Measurements from ENCODE around the gene NUAK2. TPM values are rescaled to one million over a fixed set of nuclear protein-coding genes. Genes with fewer than 3 reads are reported as not detected.

The NUAK2 gene
- total RNA-seq, 2 experiments from 2014 or later = 5.3 to 9.1 TPM

- peak overlapping the region; percentile 72 for H3K4me2 ChIP-seq (ENCODE audit: low read length)
- H3K4me1 ChIP-seq (ENCODE audit: insufficient read depth, low read length, poor library complexity, severe bottlenecking) = peaks cover 85% of the 10 kb centered on the region
- peak overlapping the region; percentile 44 for H3K4me3 ChIP-seq (ENCODE audit: low read depth, low read length, poor library complexity, severe bottlenecking)
These were observed 33.6 kb downstream of the NUAK2 start for GRCh38 chr1:205287767-205288559.

DNA sequence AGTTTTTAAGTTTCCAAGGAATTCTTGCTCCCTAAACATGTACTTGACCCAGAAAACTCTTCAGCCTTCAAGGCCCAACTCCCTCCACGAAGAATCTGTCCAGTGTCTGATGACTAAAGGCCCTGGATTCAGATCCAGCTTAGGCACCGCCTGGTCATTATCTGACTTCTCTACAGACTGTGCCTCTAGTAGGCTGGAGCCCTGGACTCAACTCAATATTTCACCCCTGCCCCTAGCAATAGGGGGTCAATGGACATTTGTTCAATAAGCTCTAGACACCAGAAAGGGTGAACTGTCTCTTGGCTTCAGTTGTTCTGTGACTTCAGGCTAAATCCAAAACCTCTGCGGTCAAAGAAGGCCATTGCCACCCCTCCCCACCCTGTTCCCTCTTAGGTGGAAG lies 34.5 kb downstream of the NUAK2 start:
- Histone ChIP-seq H3K27ac (ENCODE audit: low read depth, low read length, poor library complexity, severe bottlenecking) (peak overlapping the region; percentile 94), H3K4me1 (ENCODE audit: insufficient read depth, low read length, poor library complexity, severe bottlenecking) (peaks cover 93% of the 10 kb centered on the region), H3K36me3 (ENCODE audit: insufficient read depth, low read length) (no peaks in the 10 kb centered on the region), H3K9me2 (ENCODE audit: insufficient read depth, low read length) (no peaks in the 10 kb centered on the region), H3K4me2 (ENCODE audit: low read length) (peak overlapping the region; percentile 72), H3K9me3 (ENCODE audit: low read length) (no peaks in the 10 kb centered on the region), H4K20me1 (ENCODE audit: insufficient read depth, low read length) (no peaks in the 10 kb centered on the region), H3K79me2 (ENCODE audit: insufficient read depth, low read depth, low read length) (no peaks in the 10 kb centered on the region), H2AFZ (ENCODE audit: low read length) (peak overlapping the region; percentile 70; the same call in 1 of the 2 replicates), H3K4me3 (ENCODE audit: low read depth, low read length, poor library complexity, severe bottlenecking) (peak overlapping the region; percentile 44)
- intact Hi-C loops (cut with micrococcal nuclease; ENCODE audit: unreplicated experiment) = loop anchor here (5.0 to 10.0 kb wide), 2 partner anchors 770 to 772 kb away; partner anchors contain the start of gene MDM4
- TF ChIP-seq CTCF (conservative IDR thresholded peaks at IDR 0.05; ENCODE audit: low read length) (no peak), EZH2phosphoT487 (IDR thresholded peaks at IDR 0.05; ENCODE audit: borderline replicate concordance, low read depth, low read length) (no peak)
- ChIA-PET CTCF (ENCODE audit: unreplicated experiment) (interaction anchor here (1.5 to 2.7 kb wide), 5 partner anchors 11 to 37 kb away, joined by 4 to 21 read pairs (median 6); no protein-coding TSS in a partner anchor), POLR2A (interaction anchor here (0.6 to 8.2 kb wide), 8 partner anchors 8 to 1982 kb away, joined by 3 to 162 read pairs (median 4); partner anchors contain the start of gene NUAK2)
- no TSS peak for BruUV-seq (replicated peaks)
- DNase-seq (ENCODE audit: low spot score) = no peak

More at GRCh38 chr1:205287767-205288559, 33.6 kb downstream of the NUAK2 start:
- H2AFZ ChIP-seq (ENCODE audit: low read length) = no peak overlapping the region
- no peaks in the 10 kb centered on the region for H4K20me1 ChIP-seq (ENCODE audit: insufficient read depth, low read length)
- peak overlapping the region; percentile 94 for H3K27ac ChIP-seq (ENCODE audit: low read depth, low read length, poor library complexity, severe bottlenecking)
- DNase-seq (ENCODE audit: low spot score) = peak; percentile 99
- H3K79me2 ChIP-seq (ENCODE audit: insufficient read depth, low read depth, low read length) = no peaks in the 10 kb centered on the region
- ChIA-PET CTCF (ENCODE audit: unreplicated experiment) (interaction anchor here (0.6 to 2.7 kb wide), 6 partner anchors 12 to 60 kb away, joined by 3 to 21 read pairs (median 5); no protein-coding TSS in a partner anchor), POLR2A (interaction anchor here (0.8 to 8.2 kb wide), 7 partner anchors 8 to 31 kb away, joined by 3 to 162 read pairs (median 6); partner anchors contain the start of gene NUAK2)
- intact Hi-C loops (cut with micrococcal nuclease; ENCODE audit: unreplicated experiment) = loop anchor here (1.0 to 10.0 kb wide), 5 partner anchors 13 to 773 kb away; partner anchors contain the start of genes MDM4 and NUAK2
- no peaks in the 10 kb centered on the region for H3K36me3 ChIP-seq (ENCODE audit: insufficient read depth, low read length)
- H3K9me3 ChIP-seq (ENCODE audit: low read length) = no peaks in the 10 kb centered on the region
- H3K9me2 ChIP-seq (ENCODE audit: insufficient read depth, low read length) = no peaks in the 10 kb centered on the region
- TF ChIP-seq EZH2phosphoT487 (IDR thresholded peaks at IDR 0.05; ENCODE audit: borderline replicate concordance, low read depth, low read length) (no peak), CTCF (conservative IDR thresholded peaks at IDR 0.05; ENCODE audit: low read length) (no peak)
- BruUV-seq (replicated peaks) = TSS peak; percentile 81

Measured in OCI-LY7 (cell line).